Measurements from ENCODE around the gene ENHO. TPM values are rescaled to one million over a fixed set of nuclear protein-coding genes. Genes with fewer than 3 reads are reported as not detected.

Gene ENHO
- total and polyA plus RNA-seq, 10 of the 15 experiments (the other 5 are each of a cell fraction or from before 2014, with no cell fraction given), result not detected

- no peak for ATAC-seq
- no peak overlapping the region for H3K4me2 ChIP-seq (ENCODE audit: control insufficient read depth, insufficient read depth)
- in situ Hi-C loops (cut with MboI), result no loop called here
- H2AFZ ChIP-seq (ENCODE audit: control insufficient read depth, low read depth, low read length), result no peak overlapping the region
- ChIA-PET POLR2A (no interaction called here), CTCF (interaction anchor here (3.1 kb wide), 1 partner anchor 84 kb away, joined by 15 read pairs; no protein-coding TSS in a partner anchor), RAD21 (ENCODE audit: unreplicated experiment) (no interaction called here), SMC1A (ENCODE audit: uncharacterized antibody, unreplicated experiment) (no interaction called here)
- intact Hi-C loops (cut with micrococcal nuclease; ENCODE audit: unreplicated experiment), result no loop called here
- peaks cover 8% of the 10 kb centered on the region; the same call in 1 of the 2 replicates for H4K20me1 ChIP-seq (ENCODE audit: control insufficient read depth, insufficient read depth)
- no peak overlapping the region for H3K9ac ChIP-seq (ENCODE audit: control insufficient read depth, insufficient read depth, low read length)
- BruUV-seq (replicated peaks), result no TSS peak
- H3K27ac ChIP-seq (ENCODE audit: control insufficient read depth, insufficient read depth), result no peak overlapping the region
- WGBS (ENCODE audit: insufficient coverage, insufficient replicate concordance, low lambda C conversion rate, missing lambda C conversion rate), result 40% methylated on average over 12 of the region's 12 CpGs
- no peak for DNase-seq (ENCODE audit: low read depth, low spot score)
- no peaks in the 10 kb centered on the region for H3K36me3 ChIP-seq (ENCODE audit: control insufficient read depth in 2 of 2, insufficient read depth in 2 of 2, low read length in 1 of 2)
- TF ChIP-seq RAD51 (IDR thresholded peaks at IDR 0.05), result no peak
- TF ChIP-seq CBFB (IDR thresholded peaks at IDR 0.05; ENCODE audit: low read depth), result no peak
- TF ChIP-seq ASH2L (IDR thresholded peaks at IDR 0.05; ENCODE audit: borderline replicate concordance, low read depth), result no peak
- no peak for TF ChIP-seq HDAC6 (IDR thresholded peaks at IDR 0.05; ENCODE audit: unreplicated experiment)
- TF ChIP-seq RELB (IDR thresholded peaks at IDR 0.05; ENCODE audit: low read depth), result no peak
- no peak for TF ChIP-seq ESRRA (IDR thresholded peaks at IDR 0.05; ENCODE audit: low read length)
- no peak for TF ChIP-seq CBX3 (IDR thresholded peaks at IDR 0.05; ENCODE audit: borderline replicate concordance, low read depth)
- TF ChIP-seq BHLHE40 (IDR thresholded peaks at IDR 0.05; ENCODE audit: borderline replicate concordance in 1 of 2, low read depth in 2 of 2, low read length in 1 of 2), result no peak
- TF ChIP-seq TCF7 (IDR thresholded peaks at IDR 0.05; ENCODE audit: borderline replicate concordance), result no peak
- TF ChIP-seq HCFC1 (IDR thresholded peaks at IDR 0.05; ENCODE audit: low read length), result no peak
- TF ChIP-seq NR2F1 (conservative IDR thresholded peaks at IDR 0.05), result no peak
- no peak for TF ChIP-seq ZNF24 (IDR thresholded peaks at IDR 0.05)
- no peak for TF ChIP-seq ZBED1 (IDR thresholded peaks at IDR 0.05; ENCODE audit: borderline replicate concordance)
- no peak for TF ChIP-seq TCF3 (IDR thresholded peaks at IDR 0.05; ENCODE audit: borderline replicate concordance, insufficient read depth, low read depth, low read length)
- TF ChIP-seq TCF12 (IDR thresholded peaks at IDR 0.05; ENCODE audit: low read depth, low read length), result no peak
- no peak for TF ChIP-seq NKRF (conservative IDR thresholded peaks at IDR 0.05)
- TF ChIP-seq CUX1 (IDR thresholded peaks at IDR 0.05; ENCODE audit: insufficient replicate concordance, low read depth, low read length), result no peak
- peaks cover 2 to 5% of the 10 kb centered on the region in 2 experiments; a peak in 3 of 4 replicates for H3K27me3 ChIP-seq (replicated peaks in 1 of 2; ENCODE audit: control insufficient read depth in 2 of 2, insufficient read depth in 2 of 2, low read length in 1 of 2)
- no peaks in the 10 kb centered on the region for H3K79me2 ChIP-seq (ENCODE audit: control insufficient read depth, insufficient read depth, low read length)
- no peaks in the 10 kb centered on the region for H3K9me3 ChIP-seq (replicated peaks; ENCODE audit: control insufficient read depth, insufficient read depth, low read length)
- no peaks in the 10 kb centered on the region for H3K4me1 ChIP-seq (ENCODE audit: control insufficient read depth, insufficient read depth, low read length)
- no peak for FAIRE-seq
- H3K4me3 ChIP-seq, result no peak overlapping the region
These were observed 27.4 kb upstream of the ENHO start for GRCh38 chr9:34550016-34550680.

Data from GM12878 (cell line).